GM19372 (cell line): ENCODE data around the gene RAP1GAP2.
A peak's percentile ranks its signal among the peaks of the same experiment; 100 is the strongest.
"Not testable (repeated sequence)": the region's sequence is repeated elsewhere in the genome, so short reads cannot be mapped to it uniquely, and the experiment has no call there.

Source experiments
- ATAC-seq: cut with Tn5 transposase; IDR thresholded peaks from one replicate; pipeline ENCODE4 v1.9.1; 2021; ENCODE audit warnings: mild to moderate bottlenecking, low read depth, moderate library complexity; ENCODE audit not compliant: unreplicated experiment

The RAP1GAP2 gene

GRCh38 chr17:2986925-2987324, 190.7 kb downstream of the RAP1GAP2 start:
- no peak for ATAC-seq

- ATAC-seq, result not testable (repeated sequence)
Measured at GRCh38 chr17:2989396-2989795, 193.2 kb downstream of the RAP1GAP2 start.

GRCh38 chr17:2989855-2990254, 193.6 kb downstream of the RAP1GAP2 start:
- no peak for ATAC-seq

- no peak for ATAC-seq
Measured at GRCh38 chr17:2990396-2990795, 194.2 kb downstream of the RAP1GAP2 start.

GRCh38 chr17:2991396-2992180, 195.3 kb downstream of the RAP1GAP2 start:
- ATAC-seq, result not testable (repeated sequence)

- ATAC-seq, result no peak
Measured at GRCh38 chr17:2994441-2994840, 198.2 kb downstream of the RAP1GAP2 start.

GRCh38 chr17:2995377-2995776, 199.1 kb downstream of the RAP1GAP2 start:
- ATAC-seq, result no peak

- ATAC-seq, result no peak
Measured at GRCh38 chr17:2995886-2996809, 199.9 kb downstream of the RAP1GAP2 start.

GRCh38 chr17:2996810-2997670, 200.8 kb downstream of the RAP1GAP2 start:
- no peak for ATAC-seq

GRCh38 chr17:2998469-2998901, 202.2 kb downstream of the RAP1GAP2 start:
- not testable (repeated sequence) for ATAC-seq

- peak; percentile 71 for ATAC-seq
Measured at GRCh38 chr17:3002538-3003295, 206.5 kb downstream of the RAP1GAP2 start.

- no peak for ATAC-seq
Measured at GRCh38 chr17:3003296-3004149, 207.3 kb downstream of the RAP1GAP2 start.

- ATAC-seq, result no peak
Measured at GRCh38 chr17:3004150-3004801, 208.0 kb downstream of the RAP1GAP2 start.

- ATAC-seq, result no peak
Measured at GRCh38 chr17:3004925-3005324, 208.7 kb downstream of the RAP1GAP2 start.

- no peak for ATAC-seq
Measured at GRCh38 chr17:3005696-3006095, 209.5 kb downstream of the RAP1GAP2 start.

- no peak for ATAC-seq
Measured at GRCh38 chr17:3006801-3007200, 210.6 kb downstream of the RAP1GAP2 start.

- ATAC-seq, result no peak
Measured at GRCh38 chr17:3007651-3008121, 211.4 kb downstream of the RAP1GAP2 start.
